PC-9 (cell line): ENCODE measurements around the gene GRIK3. TPM values are rescaled to one million over a fixed set of nuclear protein-coding genes. Genes with fewer than 3 reads are reported as not detected.

ENCODE experiments used
- BruUV-seq: library from RNA; stranded (reverse); fragments of 400-500 nt; replicated peaks from 2 replicates; lab custom pipeline; 2021; lab: Mats Ljungman, UMichigan
- CTCF ChIA-PET: fragments of 300-600 bp; sonication (Branson Sonifier 250); formaldehyde crosslinking; loops from one replicate; lab custom pipeline; 2022; ENCODE audit warnings: antibody characterized with exemption; lab: Charles Lee
- POLR2A ChIA-PET: fragments of 300-600 bp; sonication (Branson Sonifier 250); formaldehyde crosslinking; loops from one replicate; lab custom pipeline; 2022; ENCODE audit warnings: antibody characterized with exemption; ENCODE audit not compliant: unreplicated experiment; lab: Charles Lee
- DNase-seq, 2 experiments: peaks; one replicate each; pipeline versions ENCODE4 v3.0.0 to v3.0.0-alpha.2; 2015 to 2022; ENCODE audit warnings: mixed read lengths in 1 of 2
- H2AFZ ChIP-seq: fragments of 200-600 bp; sonication (generic); 2 replicates; pipeline ENCODE4 v1.8.1; 2017; ENCODE audit warnings: antibody characterized with exemption
- H3F3A ChIP-seq: fragments of 200-600 bp; sonication (generic); 2 replicates; pipeline ENCODE4 v1.8.1; 2017; ENCODE audit warnings: antibody characterized with exemption, mild to moderate bottlenecking, low read depth; ENCODE audit not compliant: insufficient read depth
- H3K27ac ChIP-seq: fragments of 200-600 bp; sonication (generic); 2 replicates; pipeline ENCODE4 v1.6.1; 2016; ENCODE audit warnings: mixed run types
- H3K27me3 ChIP-seq: fragments of 200-600 bp; sonication (generic); 2 replicates; pipeline ENCODE4 v1.6.1; 2016; ENCODE audit warnings: low read depth, mixed run types; ENCODE audit not compliant: insufficient read depth
- H3K36me3 ChIP-seq: fragments of 200-600 bp; sonication (generic); 2 replicates; pipeline ENCODE4 v1.6.1; 2016; ENCODE audit warnings: low read depth, mixed run types
- H3K4me1 ChIP-seq: fragments of 200-600 bp; sonication (generic); replicated peaks from 2 replicates; pipeline ENCODE4 v1.6.1; 2016; ENCODE audit warnings: mixed run types; ENCODE audit not compliant: insufficient read depth
- H3K4me2 ChIP-seq: fragments of 200-600 bp; sonication (generic); 2 replicates; pipeline ENCODE4 v1.6.1; 2017; ENCODE audit warnings: mixed run types
- H3K4me3 ChIP-seq: fragments of 200-600 bp; sonication (generic); 2 replicates; pipeline ENCODE4 v1.6.1; 2016; ENCODE audit warnings: mixed run types
- H3K79me2 ChIP-seq: fragments of 200-600 bp; sonication (generic); 2 replicates; pipeline ENCODE4 v1.6.1; 2017; ENCODE audit warnings: low read depth, mixed run types
- H3K9me2 ChIP-seq: fragments of 200-600 bp; sonication (generic); 2 replicates; pipeline ENCODE4 v1.8.1; 2017; ENCODE audit warnings: mild to moderate bottlenecking; ENCODE audit not compliant: insufficient read depth
- H3K9me3 ChIP-seq: fragments of 200-600 bp; sonication (generic); 2 replicates; pipeline ENCODE4 v1.8.1; 2016; ENCODE audit warnings: low read depth; ENCODE audit not compliant: insufficient read depth
- H4K20me1 ChIP-seq: fragments of 200-600 bp; sonication (generic); 2 replicates; pipeline ENCODE4 v1.8.1; 2017; ENCODE audit not compliant: insufficient read depth
- CTCF ChIP-seq: fragments of 200-600 bp; sonication (generic); conservative IDR thresholded peaks from 2 replicates; pipeline ENCODE4 v1.6.1; 2017; ENCODE audit warnings: mixed run types, antibody characterized with exemption, mild to moderate bottlenecking, moderate library complexity
- EZH2 ChIP-seq: fragments of 200-600 bp; sonication (generic); IDR thresholded peaks from 2 replicates; pipeline ENCODE4 v1.8.0; 2017; ENCODE audit warnings: antibody characterized with exemption, low read depth
- intact Hi-C: fragments of 100-400 bp; cut with micrococcal nuclease; formaldehyde crosslinking; loops from one replicate; pipeline ENCODE4 v1.10.0; 2022; ENCODE audit not compliant: unreplicated experiment
- total RNA-seq: library from RNA; stranded (reverse); gene quantifications from 2 replicates; pipeline ENCODE4 v1.2.3, GENCODE V29; 2021

GRIK3 gene
- total RNA-seq, 1 experiment from 2014 or later = not detected

- peak overlapping the region; percentile 79 for H3K27ac ChIP-seq
- H3K36me3 ChIP-seq = no peaks in the 10 kb centered on the region
- peak in 1 of 2 experiments; percentile 93 for DNase-seq
- no TSS peak for BruUV-seq
- H3K9me3 ChIP-seq = no peaks in the 10 kb centered on the region
- no peak overlapping the region for H2AFZ ChIP-seq
- ChIA-PET CTCF (no interaction called here), POLR2A (no interaction called here)
- no peak overlapping the region for H3K4me3 ChIP-seq
- peak overlapping the region; percentile 42; the same call in 1 of the 2 replicates for H3K4me2 ChIP-seq
- no peak for TF ChIP-seq EZH2
- TF ChIP-seq CTCF = no peak
- H4K20me1 ChIP-seq = no peaks in the 10 kb centered on the region
- no peaks in the 10 kb centered on the region for H3K79me2 ChIP-seq
- peaks cover 24% of the 10 kb centered on the region; the same call in 1 of the 2 replicates for H3K27me3 ChIP-seq
- peaks cover 31% of the 10 kb centered on the region for H3K4me1 ChIP-seq
- H3K9me2 ChIP-seq = no peaks in the 10 kb centered on the region
- peaks cover 28% of the 10 kb centered on the region; the same call in 1 of the 2 replicates for H3F3A ChIP-seq
- intact Hi-C loops = no loop called here
Observed at GRCh38 chr1:36835017-36835695, 199.2 kb downstream of the GRIK3 start.

GRCh38 chr1:36834586-36834985 lies 199.7 kb downstream of the GRIK3 start:
- POLR2A ChIA-PET = no interaction called here
- Histone ChIP-seq H3K4me3 (no peak overlapping the region), H3F3A (peaks cover 28% of the 10 kb centered on the region; the same call in 1 of the 2 replicates), H3K4me2 (peak overlapping the region; percentile 41), H2AFZ (no peak overlapping the region), H3K27ac (peak overlapping the region; percentile 79), H3K4me1 (peaks cover 31% of the 10 kb centered on the region), H3K27me3 (peaks cover 19% of the 10 kb centered on the region; the same call in 1 of the 2 replicates), H3K79me2 (no peaks in the 10 kb centered on the region), H3K36me3 (no peaks in the 10 kb centered on the region), H3K9me3 (no peaks in the 10 kb centered on the region), H3K9me2 (no peaks in the 10 kb centered on the region), H4K20me1 (no peaks in the 10 kb centered on the region)
- CTCF ChIA-PET = no interaction called here
- TF ChIP-seq CTCF = no peak
- no peak for TF ChIP-seq EZH2
- peak in 1 of 2 experiments; percentile 80 for DNase-seq
- BruUV-seq = no TSS peak
- intact Hi-C loops = no loop called here

- ChIA-PET POLR2A (no interaction called here), CTCF (no interaction called here)
Observed at GRCh38 chr1:36831186-36831810, 203.0 kb downstream of the GRIK3 start.

More at GRCh38 chr1:36831186-36831810, 203.0 kb downstream of the GRIK3 start:
- Histone ChIP-seq H3K4me3 (no peak overlapping the region), H4K20me1 (no peaks in the 10 kb centered on the region), H3K9me3 (no peaks in the 10 kb centered on the region), H3F3A (peaks cover 25% of the 10 kb centered on the region; the same call in 1 of the 2 replicates), H3K27me3 (peaks cover 25% of the 10 kb centered on the region), H2AFZ (no peak overlapping the region), H3K4me1 (peaks cover 28% of the 10 kb centered on the region), H3K4me2 (no peak overlapping the region), H3K27ac (no peak overlapping the region), H3K9me2 (no peaks in the 10 kb centered on the region), H3K36me3 (no peaks in the 10 kb centered on the region), H3K79me2 (no peaks in the 10 kb centered on the region)
- TF ChIP-seq CTCF = no peak
- TF ChIP-seq EZH2 = no peak
- no TSS peak for BruUV-seq
- no peak for DNase-seq
- intact Hi-C loops = no loop called here
